HG02885 (cell line): Measurements from ENCODE around the gene CERS6.
A peak's percentile ranks its signal among the peaks of the same experiment; 100 is the strongest.
"Not testable (repeated sequence)": the region's sequence is repeated elsewhere in the genome, so short reads cannot be mapped to it uniquely, and the experiment has no call there.

Source experiments
- ATAC-seq: cut with Tn5 transposase; IDR thresholded peaks from one replicate; pipeline ENCODE4 v1.9.1; 2021; ENCODE audit warnings: mild to moderate bottlenecking; ENCODE audit not compliant: unreplicated experiment, poor library complexity

Gene CERS6

DNA sequence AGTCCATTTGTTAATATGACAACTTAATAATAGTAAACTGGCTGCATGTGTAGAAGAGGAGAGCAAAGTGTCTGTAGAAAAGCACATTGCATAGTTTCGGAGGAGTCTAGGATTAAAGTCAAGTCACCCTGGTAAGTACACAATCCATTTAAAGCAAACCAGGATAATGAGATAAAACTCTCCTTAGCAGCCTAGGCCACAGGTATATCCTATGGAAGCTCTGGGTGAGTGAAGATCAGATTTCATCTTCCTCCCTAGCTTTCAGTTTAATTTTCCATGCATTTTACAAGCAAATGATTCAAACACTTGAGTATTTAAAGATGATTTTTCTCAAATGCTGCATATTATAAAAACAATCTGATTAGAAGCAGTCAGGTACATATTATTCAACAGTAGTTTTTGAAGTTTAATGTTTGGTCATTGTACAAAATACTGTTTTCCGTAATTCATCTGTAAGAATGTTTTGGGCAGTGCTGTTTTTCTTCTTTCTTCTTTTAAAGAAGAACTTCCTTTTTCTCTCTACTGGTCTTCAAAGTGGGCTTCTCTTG, 10.2 kb downstream of the CERS6 start:
- ATAC-seq = no peak

DNA sequence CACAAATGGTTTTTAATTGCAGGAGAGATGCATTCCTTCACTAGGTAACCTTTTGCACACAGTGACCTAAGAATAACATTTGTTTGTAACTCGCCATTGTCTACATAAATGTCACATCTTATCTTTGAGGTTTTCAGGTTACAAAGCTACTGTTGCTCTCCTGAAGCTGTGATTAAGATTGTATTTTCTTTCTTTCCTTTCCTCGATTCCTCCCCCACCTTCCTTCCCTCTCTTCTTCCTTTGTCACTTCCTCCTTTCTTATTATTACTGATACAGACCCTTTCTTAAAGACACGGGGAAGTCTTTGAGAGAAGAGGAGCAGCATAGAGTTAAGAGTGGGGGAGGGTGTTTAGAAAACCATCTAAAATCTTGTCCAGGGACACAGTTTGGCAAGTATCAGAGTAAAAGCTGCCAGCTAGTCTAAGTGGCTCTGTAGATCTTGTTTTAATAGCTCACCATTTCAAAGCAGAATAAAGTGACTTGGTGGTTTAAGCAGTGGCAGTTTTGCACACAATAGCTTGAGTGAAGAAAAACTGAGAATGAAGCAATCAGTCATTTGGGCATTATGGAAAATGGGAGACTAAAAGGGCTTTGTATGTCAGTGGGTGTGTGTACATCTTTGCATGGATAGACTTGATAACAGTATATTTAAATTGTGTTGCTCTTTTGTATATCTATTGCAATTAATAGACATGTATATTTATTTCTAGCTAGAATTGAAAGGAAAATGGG, 10.9 kb downstream of the CERS6 start:
- no peak for ATAC-seq

- ATAC-seq = no peak
Observed at GRCh38 chr2:168467729-168468128, 11.7 kb downstream of the CERS6 start.

- ATAC-seq = no peak
Observed at GRCh38 chr2:168468354-168468753, 12.3 kb downstream of the CERS6 start.

GRCh38 chr2:168469281-168469988, 13.4 kb downstream of the CERS6 start:
- peak; percentile 58 for ATAC-seq

- peak; percentile 64 for ATAC-seq
Observed at GRCh38 chr2:168470320-168471162, 14.5 kb downstream of the CERS6 start.

DNA sequence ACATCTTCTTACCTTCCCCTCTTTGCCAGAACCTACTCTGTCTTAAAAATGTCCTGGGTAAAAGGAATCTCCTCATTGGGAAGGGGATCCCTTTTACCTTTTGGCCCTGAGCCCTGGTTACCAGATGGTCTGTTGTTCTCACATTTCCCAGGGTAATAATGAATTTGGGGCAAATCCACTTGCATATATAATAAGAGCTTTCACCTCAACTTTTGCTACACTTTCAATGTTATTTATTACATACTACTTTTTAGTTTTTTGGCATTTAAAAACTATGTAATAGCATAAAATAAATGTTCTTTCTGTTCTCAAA, 15.0 kb downstream of the CERS6 start:
- no peak for ATAC-seq

DNA sequence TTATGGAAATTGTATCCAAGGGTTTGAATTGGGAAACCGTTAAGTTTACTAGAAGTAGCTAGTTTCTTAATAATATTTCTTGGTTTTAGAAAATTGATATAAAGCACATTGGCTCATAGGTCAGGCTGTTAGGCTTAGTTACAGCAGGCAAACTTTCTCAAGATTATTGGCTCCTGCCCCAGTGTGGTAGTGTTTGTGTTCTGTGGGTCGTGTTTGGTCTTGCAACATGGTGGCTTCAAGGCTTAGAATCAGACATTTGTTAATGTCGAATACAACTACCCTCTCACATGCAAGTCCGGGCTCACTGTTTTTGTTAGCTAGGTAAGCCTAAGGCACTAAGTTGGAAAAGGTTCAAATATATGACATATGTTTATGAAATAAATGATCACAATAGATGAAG, 19.6 kb downstream of the CERS6 start:
- no peak for ATAC-seq

DNA sequence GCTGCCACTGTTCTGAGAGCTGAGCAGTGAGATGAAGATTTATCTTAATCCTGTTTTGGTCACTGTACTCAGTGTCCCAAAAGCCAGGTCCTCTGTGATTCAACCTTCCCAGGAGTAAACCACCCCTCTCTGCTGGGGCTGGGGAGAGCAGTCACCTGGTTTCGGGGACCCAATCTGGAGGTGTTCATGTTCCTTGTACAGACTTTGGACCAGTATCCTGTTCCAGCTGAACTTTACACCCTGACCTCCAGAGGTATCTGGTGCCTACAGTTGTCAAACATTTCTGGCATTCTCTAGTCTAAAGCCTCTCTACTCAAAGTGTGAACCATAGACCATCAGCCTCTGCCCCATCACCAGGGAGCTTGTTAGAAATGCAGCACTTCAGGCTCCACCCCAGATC, 22.1 kb downstream of the CERS6 start:
- ATAC-seq = no peak

DNA sequence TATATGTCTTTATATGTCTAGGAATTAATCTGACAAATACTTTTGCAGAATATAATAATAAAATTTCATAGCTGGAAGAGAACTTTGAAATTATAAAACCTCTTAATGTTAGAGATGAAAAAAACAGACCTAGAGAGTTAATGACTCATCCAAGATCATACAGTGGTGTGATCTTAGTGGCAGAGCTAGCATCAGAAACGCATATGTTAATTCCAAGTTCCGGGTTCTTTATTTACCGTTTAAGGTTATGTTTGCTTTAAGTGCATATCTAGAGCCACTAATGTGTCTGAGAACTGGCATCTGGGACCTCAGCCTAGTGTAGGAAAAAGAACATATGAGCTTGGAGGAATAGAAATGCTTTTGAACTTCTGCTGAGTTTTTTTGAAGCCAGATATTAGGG, 24.3 kb downstream of the CERS6 start:
- peak; percentile 34 for ATAC-seq

- ATAC-seq = no peak
Observed at GRCh38 chr2:168480825-168481585, 24.9 kb downstream of the CERS6 start.

DNA sequence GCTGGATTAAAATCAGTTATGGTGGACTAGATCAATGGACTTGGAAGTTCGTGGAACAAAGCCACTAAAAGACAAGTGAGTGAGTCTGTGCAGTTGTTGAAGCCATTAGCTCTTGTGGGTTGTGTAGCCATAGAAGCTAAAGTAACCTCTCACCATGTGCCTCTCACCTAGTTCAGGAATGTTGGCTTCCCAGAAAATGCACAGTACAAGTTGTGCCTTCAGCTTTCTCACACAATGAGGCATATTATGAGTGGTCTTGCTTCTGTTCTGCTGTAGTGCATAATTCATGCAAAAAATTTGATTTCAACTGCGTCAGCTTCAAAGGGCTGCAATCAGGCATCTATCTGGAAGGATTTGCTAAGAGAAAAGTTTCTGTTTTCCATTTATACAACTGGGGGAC, 26.2 kb downstream of the CERS6 start:
- no peak for ATAC-seq

DNA sequence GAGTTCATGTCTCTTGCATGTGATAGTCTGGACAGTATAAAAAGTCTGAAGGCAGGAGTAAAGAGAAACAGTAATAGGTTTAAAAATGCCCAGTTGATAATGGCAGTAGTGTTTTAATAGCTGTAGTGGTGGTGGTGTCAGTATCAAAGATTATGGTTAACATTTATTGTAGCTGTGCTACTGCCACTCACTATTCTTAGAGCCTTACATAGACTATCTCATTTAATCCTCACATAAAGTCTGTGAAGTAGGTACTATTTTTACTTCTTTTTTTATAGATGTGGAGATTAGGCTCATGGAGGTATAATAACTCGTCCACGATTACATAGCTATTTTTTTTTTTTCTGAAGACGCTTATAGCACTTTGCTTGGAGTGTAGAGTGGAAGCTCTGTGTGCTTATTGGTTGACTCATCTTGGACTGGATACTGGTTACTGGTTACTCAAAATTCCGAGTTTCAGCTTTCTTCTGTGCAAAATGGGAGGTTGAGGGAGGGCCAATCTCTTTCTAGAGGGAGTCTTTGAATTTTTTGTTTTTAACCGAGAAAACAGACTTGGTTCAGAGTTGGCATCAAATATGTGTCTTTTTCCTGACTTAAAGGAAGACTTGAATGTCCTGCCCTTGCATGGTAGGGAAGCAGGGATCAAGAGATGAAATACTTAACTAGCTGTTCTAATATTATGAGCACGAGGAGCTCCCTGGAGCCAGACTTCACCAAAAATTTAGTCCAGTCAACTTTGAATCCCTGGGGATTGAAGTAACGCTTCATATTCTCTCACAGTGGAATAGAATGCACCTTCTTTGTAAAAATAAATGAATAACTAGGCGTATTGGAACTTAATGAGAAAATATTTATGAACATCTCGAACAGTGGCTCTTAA, 27.1 kb downstream of the CERS6 start:
- no peak for ATAC-seq

- ATAC-seq = no peak
Observed at GRCh38 chr2:168486477-168486876, 30.4 kb downstream of the CERS6 start.

DNA sequence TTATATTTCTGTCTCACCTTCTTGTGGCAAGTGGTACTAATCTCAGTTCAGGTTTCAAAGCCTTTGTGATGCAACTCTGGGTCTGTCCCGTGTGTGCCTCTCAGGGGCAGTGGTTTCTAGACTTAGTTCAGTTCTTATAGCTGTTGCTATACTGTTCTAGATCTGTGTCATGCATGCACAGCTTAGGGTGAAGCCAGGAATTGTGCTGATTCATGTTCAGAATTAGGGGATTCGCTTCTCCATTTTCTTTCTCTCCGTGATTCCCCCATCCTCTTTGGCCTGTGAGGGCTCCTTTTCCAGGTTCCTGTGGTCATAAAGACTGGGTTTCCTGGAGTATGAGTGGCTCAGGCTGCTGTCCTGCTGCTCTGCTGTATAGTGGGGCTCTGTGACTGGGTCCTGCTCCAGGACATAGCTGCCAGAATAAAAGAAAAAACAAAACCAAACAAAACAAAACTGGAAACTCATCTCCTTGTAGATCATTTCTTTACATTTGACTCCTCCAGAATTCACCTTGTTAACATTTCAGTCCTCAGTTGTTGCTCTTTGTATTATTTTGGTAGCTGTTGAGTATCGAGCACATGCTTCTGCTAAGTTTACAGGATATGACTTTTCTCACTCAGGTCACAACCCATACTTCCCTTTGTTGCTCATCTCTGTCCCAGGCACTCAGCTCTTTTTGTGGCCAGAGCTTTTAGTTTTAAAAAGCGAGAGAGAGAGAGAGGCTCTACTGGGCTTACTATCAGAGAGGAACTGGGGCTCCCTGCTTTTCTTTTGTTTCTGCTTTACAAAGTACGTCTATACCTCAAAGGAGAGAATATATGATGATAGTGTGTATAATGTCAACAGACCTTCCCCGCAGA, 34.2 kb downstream of the CERS6 start:
- peak; percentile 92 for ATAC-seq

- ATAC-seq = peak; percentile 20
Observed at GRCh38 chr2:168490946-168491605, 35.0 kb downstream of the CERS6 start.

GRCh38 chr2:168491728-168492127, 35.7 kb downstream of the CERS6 start:
- not testable (repeated sequence) for ATAC-seq

GRCh38 chr2:168493219-168493618, 37.1 kb downstream of the CERS6 start:
- not testable (repeated sequence) for ATAC-seq
